HG03521 (cell line): Measurements from ENCODE around the gene C13orf42.

Experiments
- ATAC-seq: cut with Tn5 transposase; IDR thresholded peaks from one replicate; pipeline ENCODE4 v1.9.1; 2021; ENCODE audit warnings: mild to moderate bottlenecking, moderate library complexity; ENCODE audit not compliant: unreplicated experiment

Gene C13orf42

GRCh38 chr13:51067210-51067701, 43.8 kb downstream of the C13orf42 start:
- no peak for ATAC-seq

GRCh38 chr13:51066091-51066831, 44.8 kb downstream of the C13orf42 start:
- ATAC-seq = no peak

DNA sequence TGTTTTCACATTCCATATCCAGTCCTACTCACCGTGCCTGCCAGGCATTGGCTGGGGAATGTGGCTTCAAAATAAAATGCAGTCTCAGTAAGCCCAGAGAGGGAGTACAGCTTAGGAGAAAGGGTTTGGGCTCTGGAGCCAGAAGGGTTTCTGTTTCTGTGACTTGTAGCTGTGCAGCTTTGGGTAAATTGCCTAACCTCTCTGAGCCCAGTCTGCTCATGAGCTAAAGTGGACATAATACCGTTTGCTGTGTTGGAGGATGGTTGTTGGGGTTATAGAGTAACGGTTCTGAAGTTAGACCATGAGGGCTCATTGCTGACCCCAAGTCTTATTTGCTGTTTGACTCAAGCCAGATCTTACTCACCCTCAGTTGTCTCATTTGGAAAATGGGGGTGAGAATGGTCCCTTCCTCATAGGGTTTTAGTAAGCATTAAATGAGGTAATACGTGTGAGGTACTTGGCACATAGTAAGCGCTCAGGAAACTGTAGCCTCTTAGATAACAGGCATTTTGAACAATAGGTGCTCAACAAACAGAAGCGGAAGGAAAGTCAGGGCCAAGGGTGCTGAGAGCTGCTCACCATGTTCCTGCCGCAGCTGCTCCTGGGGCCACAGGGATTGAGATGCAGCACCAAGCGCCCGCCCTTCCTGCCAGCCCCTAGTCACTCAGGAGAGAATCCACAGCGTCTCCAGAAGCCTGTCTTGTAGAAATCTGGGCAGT, 45.5 kb downstream of the C13orf42 start:
- no peak for ATAC-seq

- ATAC-seq = no peak
These were observed 46.3 kb downstream of the C13orf42 start for GRCh38 chr13:51064753-51065152.

DNA sequence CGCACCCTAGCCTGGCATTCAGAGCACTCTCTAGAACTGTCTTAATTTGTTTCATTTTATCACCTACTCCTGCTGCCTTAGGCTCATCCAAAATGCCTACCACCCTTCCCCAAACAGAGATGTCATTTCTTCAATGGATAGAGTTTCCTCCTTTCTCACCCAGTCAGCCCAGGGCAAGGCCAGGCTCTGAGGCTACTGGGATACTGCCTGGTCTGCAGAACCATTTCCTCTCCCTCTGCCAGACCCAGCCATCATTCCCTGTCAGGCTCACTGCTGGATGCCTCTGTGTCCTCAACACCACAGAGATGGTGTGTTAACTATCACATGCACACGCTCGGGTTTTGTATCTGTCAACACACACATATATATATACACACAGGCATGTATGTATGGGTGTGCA, 47.2 kb downstream of the C13orf42 start:
- no peak for ATAC-seq

DNA sequence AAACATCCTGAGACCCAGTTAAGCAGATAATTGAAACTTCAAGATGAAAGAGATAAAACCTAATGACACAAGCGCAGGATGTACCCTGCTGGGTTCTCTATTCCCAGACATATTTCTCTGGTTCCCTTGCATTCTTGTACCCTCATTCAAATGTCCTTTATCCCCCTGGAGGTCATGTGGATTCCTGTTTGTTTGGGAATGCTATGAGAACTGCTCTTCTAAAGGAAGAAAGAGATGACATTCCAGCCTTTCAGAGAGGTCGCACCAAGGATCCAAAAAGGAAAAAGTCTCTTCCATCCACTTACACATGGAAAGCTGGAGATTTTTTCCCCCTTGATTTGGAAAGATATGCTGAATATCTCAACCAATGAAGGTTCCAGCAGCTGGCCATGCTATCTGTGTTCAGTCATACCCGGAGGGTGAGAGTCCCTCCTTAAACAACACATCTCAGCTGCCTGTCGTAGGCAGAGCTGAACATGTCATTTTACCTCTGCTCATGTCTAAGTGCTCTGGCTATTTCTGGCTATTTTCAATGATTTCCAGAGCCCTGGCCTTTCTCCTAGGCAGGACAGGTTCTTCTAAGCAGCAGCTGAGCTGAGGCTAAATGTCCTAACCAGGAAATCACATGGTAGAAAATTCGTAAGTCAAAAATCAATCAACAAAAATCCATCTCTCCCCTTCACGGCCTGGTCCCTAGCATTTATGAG, 52.5 kb downstream of the C13orf42 start:
- no peak for ATAC-seq

- ATAC-seq = no peak
These were observed 53.2 kb downstream of the C13orf42 start for GRCh38 chr13:51057906-51058305.

- no peak for ATAC-seq
These were observed 54.1 kb downstream of the C13orf42 start for GRCh38 chr13:51057001-51057400.

GRCh38 chr13:51052581-51052980, 58.5 kb downstream of the C13orf42 start:
- ATAC-seq = no peak

DNA sequence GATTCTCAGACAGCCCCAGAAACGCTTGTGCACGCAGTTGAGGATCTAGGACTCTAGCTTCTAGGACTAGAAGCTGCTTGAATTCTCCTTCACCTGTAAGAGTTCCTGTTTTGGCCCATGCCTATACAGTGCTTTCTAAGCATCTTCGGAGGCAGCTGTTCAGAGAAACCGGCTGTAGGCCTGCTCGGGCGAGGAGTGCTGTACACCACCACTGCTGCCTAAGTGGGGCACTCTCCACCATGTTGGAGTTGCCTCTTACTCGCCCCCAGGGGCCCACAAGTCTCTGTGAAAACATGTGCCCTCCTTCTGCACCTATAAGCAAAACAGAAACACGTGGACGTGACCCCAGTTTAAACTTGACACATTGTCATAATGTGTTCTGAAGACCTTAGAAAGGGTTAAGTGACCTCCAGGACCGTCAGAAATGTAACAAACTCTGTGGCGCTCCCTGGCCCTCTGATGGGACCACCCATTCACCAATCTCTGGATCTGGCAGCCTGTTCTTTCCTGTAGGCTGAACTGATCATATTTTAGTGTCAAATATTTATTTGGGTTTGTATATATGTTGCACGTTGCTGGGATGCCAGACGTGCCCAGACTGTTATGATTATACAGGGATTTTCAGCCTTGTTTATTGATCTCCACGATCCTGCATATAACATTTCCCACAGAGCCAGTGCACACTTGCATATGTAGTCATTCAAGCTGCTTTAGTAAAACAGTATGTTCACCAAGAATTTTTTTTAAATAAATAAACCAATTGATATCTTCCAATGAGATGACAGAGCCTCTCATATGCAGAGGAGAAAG, 60.8 kb downstream of the C13orf42 start:
- no peak for ATAC-seq

DNA sequence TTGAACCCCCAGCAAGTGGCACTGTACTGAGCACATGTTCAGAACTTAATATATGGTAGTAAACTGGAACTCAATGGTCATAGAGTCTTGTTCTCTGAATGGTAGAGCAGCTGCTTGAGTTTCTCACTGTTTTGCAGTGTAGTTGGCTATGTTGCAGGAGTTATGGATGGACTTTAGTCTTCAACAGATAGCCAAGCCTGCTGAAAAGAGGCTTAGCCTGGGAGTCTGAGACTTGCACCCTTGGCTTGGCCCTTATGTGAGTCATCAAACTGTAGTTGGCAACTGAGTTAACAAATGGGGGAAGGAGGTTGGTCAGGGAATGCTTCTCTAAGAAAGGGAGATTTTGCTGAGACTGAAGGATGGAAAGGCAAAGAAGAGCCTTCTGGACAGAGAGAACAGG, 62.5 kb downstream of the C13orf42 start:
- ATAC-seq = no peak

DNA sequence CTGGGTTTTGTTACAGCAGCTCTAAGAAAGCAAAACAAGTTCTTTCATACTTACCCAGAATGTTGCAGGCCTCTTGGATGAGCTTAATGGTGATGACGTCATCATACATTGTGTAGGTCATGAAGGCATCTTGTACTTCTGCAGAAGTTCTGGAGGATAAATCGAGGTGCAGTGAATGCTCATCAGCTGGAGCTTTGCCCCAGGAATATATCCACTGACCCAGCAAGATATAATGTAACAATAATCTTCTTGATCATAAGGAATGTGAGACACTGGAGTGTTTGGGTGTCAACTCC, 63.0 kb downstream of the C13orf42 start:
- no peak for ATAC-seq

GRCh38 chr13:51047434-51048165, 63.5 kb downstream of the C13orf42 start:
- ATAC-seq = no peak

DNA sequence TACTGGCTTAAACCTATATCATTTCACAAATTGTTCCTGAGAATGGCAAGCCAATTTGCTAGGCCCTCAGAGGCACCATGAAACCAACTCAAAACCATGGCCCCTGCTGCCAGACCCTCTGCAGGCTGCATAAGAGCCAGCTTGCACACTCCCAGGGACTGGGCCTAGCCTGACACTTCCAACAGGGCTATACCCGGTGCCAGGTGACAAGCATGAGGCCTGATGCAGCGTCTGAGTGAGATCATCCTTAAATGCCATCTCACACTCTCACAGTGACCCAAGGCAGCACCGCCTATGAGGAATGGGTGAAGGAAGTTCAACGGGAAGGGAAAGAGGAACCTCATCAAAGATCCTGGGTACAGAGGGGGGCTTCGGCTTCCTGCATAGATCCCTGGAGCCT, 65.6 kb downstream of the C13orf42 start:
- no peak for ATAC-seq

GRCh38 chr13:51044023-51044665, 66.9 kb downstream of the C13orf42 start:
- no peak for ATAC-seq

GRCh38 chr13:51043310-51043709, 67.8 kb downstream of the C13orf42 start:
- ATAC-seq = no peak

DNA sequence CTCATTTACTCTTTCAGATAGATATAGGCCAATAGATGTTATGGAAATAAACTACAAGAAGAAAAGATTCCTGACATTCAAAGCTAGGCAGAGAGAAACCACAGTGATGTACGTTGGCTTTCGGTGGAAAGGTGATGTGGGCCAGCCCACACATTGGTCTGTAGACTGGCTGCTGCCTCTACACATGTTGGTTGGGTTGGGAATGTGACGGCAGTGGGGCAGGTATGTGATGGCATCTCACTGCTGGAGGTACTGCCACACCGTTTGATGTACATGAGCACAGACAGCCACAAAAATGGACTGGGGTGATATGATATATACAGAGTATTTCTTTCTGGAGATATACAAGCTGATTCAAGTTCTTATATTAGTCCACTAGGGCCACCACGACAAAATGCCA, 69.4 kb downstream of the C13orf42 start:
- ATAC-seq = no peak

GRCh38 chr13:51041126-51041525, 69.9 kb downstream of the C13orf42 start:
- ATAC-seq = no peak

DNA sequence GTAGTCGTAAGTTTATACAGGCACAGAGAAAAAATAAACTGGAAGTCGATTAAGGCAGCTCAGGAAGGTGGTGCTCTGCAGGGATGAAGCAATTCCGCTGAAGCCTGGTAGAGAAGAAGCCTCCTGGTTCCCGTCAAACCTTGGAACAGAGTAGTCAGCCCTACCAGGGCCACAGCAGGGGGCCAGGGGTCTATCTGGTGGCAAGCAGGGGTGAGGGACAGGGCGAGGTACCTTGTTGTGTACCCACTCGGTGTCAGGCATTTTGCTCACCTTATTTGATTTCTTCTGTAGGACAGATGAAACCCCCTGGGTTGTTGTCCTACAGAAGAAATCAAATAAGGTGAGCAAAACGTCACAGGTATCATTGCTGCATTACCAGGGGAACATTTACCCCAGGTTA, 70.6 kb downstream of the C13orf42 start:
- no peak for ATAC-seq

- ATAC-seq = no peak
These were observed 74.7 kb downstream of the C13orf42 start for GRCh38 chr13:51036418-51036817.
